ENCODE results near the gene BICD2.

The BICD2 gene

DNA sequence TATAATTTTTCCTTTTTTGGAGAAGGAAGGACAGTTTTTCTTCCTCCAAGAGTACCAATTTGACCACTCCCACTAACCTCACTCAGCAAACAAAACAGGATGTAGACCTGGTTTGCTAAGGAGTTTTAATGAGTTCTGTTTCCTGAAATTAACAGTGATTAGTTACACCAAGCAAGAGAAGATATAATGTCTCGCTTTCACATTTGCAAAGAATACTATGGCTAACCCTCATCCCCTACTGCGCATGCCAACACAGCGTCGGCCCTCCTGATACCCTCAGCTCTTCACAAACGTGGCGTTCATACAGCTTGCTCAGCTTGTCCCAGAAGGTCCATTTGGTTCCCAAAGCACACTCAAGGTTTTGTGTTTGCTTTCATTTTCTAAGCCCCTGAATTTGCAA lies 52.8 kb downstream of the BICD2 start:
- TF ChIP-seq, protein P1, sequence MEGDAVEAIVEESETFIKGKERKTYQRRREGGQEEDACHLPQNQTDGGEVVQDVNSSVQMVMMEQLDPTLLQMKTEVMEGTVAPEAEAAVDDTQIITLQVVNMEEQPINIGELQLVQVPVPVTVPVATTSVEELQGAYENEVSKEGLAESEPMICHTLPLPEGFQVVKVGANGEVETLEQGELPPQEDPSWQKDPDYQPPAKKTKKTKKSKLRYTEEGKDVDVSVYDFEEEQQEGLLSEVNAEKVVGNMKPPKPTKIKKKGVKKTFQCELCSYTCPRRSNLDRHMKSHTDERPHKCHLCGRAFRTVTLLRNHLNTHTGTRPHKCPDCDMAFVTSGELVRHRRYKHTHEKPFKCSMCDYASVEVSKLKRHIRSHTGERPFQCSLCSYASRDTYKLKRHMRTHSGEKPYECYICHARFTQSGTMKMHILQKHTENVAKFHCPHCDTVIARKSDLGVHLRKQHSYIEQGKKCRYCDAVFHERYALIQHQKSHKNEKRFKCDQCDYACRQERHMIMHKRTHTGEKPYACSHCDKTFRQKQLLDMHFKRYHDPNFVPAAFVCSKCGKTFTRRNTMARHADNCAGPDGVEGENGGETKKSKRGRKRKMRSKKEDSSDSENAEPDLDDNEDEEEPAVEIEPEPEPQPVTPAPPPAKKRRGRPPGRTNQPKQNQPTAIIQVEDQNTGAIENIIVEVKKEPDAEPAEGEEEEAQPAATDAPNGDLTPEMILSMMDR (IDR thresholded peaks at IDR 0.05; ENCODE audit: borderline replicate concordance, control extremely low read depth, extremely low read depth, insufficient read depth, missing control alignments): no peak
- DNase-seq (ENCODE audit: low spot score): peak; percentile 44
- in situ Hi-C loops (cut with MboI; ENCODE audit: low sequenced_read_pairs, unreplicated experiment): loop anchor here (10.0 kb wide), 1 partner anchor 73 kb away; no protein-coding TSS in a partner anchor

DNA sequence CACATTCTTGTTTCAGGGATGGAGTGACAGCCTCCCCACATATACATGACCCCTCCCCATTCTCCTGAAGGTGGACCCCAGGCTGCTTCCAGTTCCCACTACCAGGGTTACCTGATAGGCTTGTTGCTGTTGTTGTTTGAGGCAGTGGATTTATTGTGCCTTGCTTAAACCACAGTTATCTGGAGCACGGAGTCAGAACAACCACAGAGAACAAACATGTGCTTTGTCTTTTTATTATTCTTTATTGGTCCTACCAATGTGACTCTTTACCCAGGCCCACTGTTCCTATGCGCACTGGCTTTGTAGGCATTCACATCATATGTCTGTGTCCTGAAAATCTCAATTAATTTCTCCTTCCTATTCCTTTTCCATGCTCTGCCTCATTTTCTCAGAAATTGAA lies 53.5 kb downstream of the BICD2 start:
- no peak for DNase-seq (ENCODE audit: low spot score)
- in situ Hi-C loops (cut with MboI; ENCODE audit: low sequenced_read_pairs, unreplicated experiment): loop anchor here (10.0 kb wide), 1 partner anchor 74 kb away; no protein-coding TSS in a partner anchor
- TF ChIP-seq, protein P1 (IDR thresholded peaks at IDR 0.05; ENCODE audit: borderline replicate concordance, control extremely low read depth, extremely low read depth, insufficient read depth, missing control alignments): no peak

DNA sequence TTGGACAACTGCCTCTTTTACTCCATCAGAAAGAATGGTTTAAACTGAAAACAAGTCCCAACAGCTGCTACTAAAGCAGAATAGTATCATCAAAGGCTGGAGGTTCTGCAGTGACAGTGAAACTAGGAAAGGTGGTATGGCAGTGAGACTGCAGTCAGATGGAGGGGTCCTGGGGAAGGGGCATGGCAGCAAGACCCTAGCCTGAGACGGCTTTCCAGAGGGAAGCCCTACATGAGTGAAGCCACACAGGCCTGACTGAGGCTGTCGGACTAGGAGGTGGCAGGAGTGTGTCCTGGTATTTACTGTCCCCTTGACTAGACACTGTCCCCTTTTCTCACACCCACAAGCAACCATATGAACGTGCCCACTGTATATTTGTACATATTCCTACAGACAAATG lies 54.3 kb downstream of the BICD2 start:
- in situ Hi-C loops (cut with MboI; ENCODE audit: low sequenced_read_pairs, unreplicated experiment): loop anchor here (10.0 kb wide), 1 partner anchor 74 kb away; no protein-coding TSS in a partner anchor
- TF ChIP-seq, protein P1 (IDR thresholded peaks at IDR 0.05; ENCODE audit: borderline replicate concordance, control extremely low read depth, extremely low read depth, insufficient read depth, missing control alignments): no peak
- DNase-seq (ENCODE audit: low spot score): no peak

DNA sequence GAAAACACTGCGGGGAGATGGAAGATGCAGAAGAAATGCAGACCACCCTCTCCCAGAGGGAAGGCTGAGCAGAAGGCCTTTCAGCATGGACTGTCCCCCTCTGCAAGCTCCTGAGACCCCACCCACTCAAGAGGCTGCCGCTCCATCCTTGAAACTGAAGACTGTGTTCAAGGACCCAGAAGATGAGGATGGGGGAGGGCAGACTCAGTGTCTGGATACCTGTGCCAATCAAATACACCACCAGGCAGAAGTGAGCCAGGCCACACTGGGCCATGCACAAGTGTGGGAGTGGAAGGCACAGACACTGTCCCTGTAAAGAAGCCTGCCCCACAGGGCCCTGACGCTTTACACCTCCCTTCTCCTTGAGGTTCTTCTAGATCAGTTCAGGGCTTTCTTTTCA lies 54.7 kb downstream of the BICD2 start:
- in situ Hi-C loops (cut with MboI; ENCODE audit: low sequenced_read_pairs, unreplicated experiment): loop anchor here (10.0 kb wide), 1 partner anchor 75 kb away; no protein-coding TSS in a partner anchor
- no peak for DNase-seq (ENCODE audit: low spot score)
- TF ChIP-seq, protein P1 (IDR thresholded peaks at IDR 0.05; ENCODE audit: borderline replicate concordance, control extremely low read depth, extremely low read depth, insufficient read depth, missing control alignments): no peak

DNA sequence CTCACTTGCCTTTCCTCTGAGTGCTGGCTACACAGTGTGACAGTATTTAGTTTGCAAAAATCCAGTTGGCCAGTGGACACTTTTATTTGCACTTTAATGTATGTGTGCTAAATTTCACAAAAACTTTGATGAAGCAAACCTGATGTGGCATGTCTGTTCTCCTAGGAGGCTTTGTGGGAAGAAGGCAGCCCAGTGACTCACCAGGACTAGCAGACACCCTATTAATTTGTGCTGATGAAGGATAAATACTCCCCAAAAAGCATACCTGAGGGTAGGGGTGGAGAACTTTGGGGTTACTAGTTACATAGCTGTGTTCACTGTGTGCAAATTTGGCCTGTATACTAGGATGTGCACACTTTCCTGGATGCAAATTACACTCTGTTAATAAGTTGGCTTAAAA lies 55.4 kb downstream of the BICD2 start:
- in situ Hi-C loops (cut with MboI; ENCODE audit: low sequenced_read_pairs, unreplicated experiment): no loop called here
- TF ChIP-seq, protein P1 (IDR thresholded peaks at IDR 0.05; ENCODE audit: borderline replicate concordance, control extremely low read depth, extremely low read depth, insufficient read depth, missing control alignments): no peak
- no peak for DNase-seq (ENCODE audit: low spot score)

DNA sequence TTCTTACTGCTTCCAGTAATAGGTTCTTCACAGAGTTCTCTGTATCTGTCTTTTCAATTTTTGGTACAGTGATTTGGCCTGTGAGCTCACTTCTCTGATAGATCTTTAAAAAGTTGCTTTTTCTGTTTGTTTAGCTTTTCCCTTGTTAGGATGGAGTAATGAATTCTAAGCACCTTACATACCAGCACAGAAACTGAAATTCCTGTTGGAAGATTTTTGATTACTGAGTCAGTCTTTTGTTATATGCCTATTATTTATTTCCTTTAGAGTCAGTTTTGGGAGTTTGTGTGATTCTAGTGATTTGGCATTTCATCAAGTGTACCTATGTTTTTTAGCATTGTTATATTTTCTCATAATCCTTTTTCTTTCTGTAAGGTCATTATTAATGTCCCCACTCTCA lies 57.1 kb downstream of the BICD2 start:
- in situ Hi-C loops (cut with MboI; ENCODE audit: low sequenced_read_pairs, unreplicated experiment): no loop called here
- no peak for DNase-seq (ENCODE audit: low spot score)
- TF ChIP-seq, protein P1 (IDR thresholded peaks at IDR 0.05; ENCODE audit: borderline replicate concordance, control extremely low read depth, extremely low read depth, insufficient read depth, missing control alignments): no peak

Data from GM13976 (cell line).